Erythroblast (primary cell): ENCODE results near the gene OSTM1.

ENCODE experiments used
- GATA1 ChIP-seq: IDR thresholded peaks from 2 replicates; pipeline ENCODE4 v1.6.1; 2011; ENCODE audit warnings: low read depth, mild to moderate bottlenecking, control low read depth, low read length, moderate library complexity
- POLR2A ChIP-seq: IDR thresholded peaks from 2 replicates; pipeline ENCODE4 v1.6.1; 2011; ENCODE audit warnings: mild to moderate bottlenecking, low read length

DNA sequence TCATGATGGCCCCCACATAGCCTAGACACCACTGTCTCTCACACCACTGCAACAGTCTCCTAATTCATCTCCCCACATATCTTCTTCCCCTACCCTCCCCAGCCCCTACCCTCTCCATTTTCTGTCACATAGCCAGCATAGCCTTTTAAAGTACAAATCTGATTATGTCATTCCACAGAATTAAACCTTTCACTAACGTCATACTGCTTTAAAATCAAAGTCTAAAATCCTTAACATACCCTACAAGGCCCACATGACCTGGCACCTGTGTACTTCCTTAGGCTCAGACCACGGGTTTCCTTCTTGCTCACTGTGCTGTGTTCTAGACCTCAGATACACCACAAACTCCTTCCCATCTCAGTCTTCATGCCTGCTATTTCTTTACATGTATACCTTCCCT lies 5.9 kb downstream of the OSTM1 start:
- TF ChIP-seq POLR2A (no peak), GATA1 (no peak)
